DND-41 (cell line): Measurements from ENCODE around the gene RPL3.

ENCODE experiments used
- ATAC-seq: fragments of 200-7000 bp; cut with Tn5 transposase; 3 replicates; pipeline ENCODE4 v1.9.1; 2021; ENCODE audit warnings: low read depth; ENCODE audit not compliant: insufficient read depth
- DNase-seq: peaks from one replicate; pipeline ENCODE4 v3.0.0-alpha.2; 2020
- H2AFZ ChIP-seq: 2 replicates; pipeline ENCODE4 v1.6.0; 2012; ENCODE audit warnings: low read depth, low read length
- H3K27ac ChIP-seq: 2 replicates; pipeline ENCODE4 v1.5.1; 2012; ENCODE audit warnings: low read length, inconsistent platforms
- H3K27me3 ChIP-seq: fragments of 200-600 bp; sonication (generic); 2 replicates; pipeline ENCODE4 v1.6.0; 2012; ENCODE audit warnings: low read length, mild to moderate bottlenecking, inconsistent platforms; ENCODE audit not compliant: insufficient read depth, poor library complexity
- H3K36me3 ChIP-seq: 2 replicates; pipeline ENCODE4 v1.5.1; 2012; ENCODE audit warnings: low read length, inconsistent platforms; ENCODE audit not compliant: insufficient read depth
- H3K4me1 ChIP-seq: 2 replicates; pipeline ENCODE4 v1.5.1; 2012; ENCODE audit warnings: mild to moderate bottlenecking, low read length; ENCODE audit not compliant: insufficient read depth
- H3K4me2 ChIP-seq: 2 replicates; pipeline ENCODE4 v1.6.0; 2012; ENCODE audit warnings: mild to moderate bottlenecking, moderate library complexity, low read length, inconsistent platforms; ENCODE audit not compliant: insufficient read depth
- H3K4me3 ChIP-seq, 2 experiments: fragments of 200-600 bp in 1 of 2; shearing (Covaris generic) in 1 of 2; 2 replicates each; pipeline ENCODE4 v1.5.1; 2012 to 2016; ENCODE audit warnings: inconsistent platforms in 2 of 2, low read length in 2 of 2, mild to moderate bottlenecking in 2 of 2, low read depth in 1 of 2, moderate library complexity in 1 of 2
- H3K79me2 ChIP-seq: 2 replicates; pipeline ENCODE4 v1.6.0; 2012; ENCODE audit warnings: low read length, inconsistent platforms; ENCODE audit not compliant: insufficient read depth
- H3K9ac ChIP-seq: 2 replicates; pipeline ENCODE4 v1.6.0; 2012; ENCODE audit warnings: low read depth, mild to moderate bottlenecking, inconsistent platforms, low read length, moderate library complexity
- H3K9me3 ChIP-seq: 2 replicates; pipeline ENCODE4 v1.5.1; 2012; ENCODE audit warnings: low read length, moderate library complexity, mild to moderate bottlenecking, inconsistent platforms; ENCODE audit not compliant: insufficient read depth, severe bottlenecking
- H4K20me1 ChIP-seq: 2 replicates; pipeline ENCODE4 v1.6.0; 2012; ENCODE audit warnings: low read length; ENCODE audit not compliant: insufficient read depth
- EZH2 ChIP-seq: IDR thresholded peaks from 3 replicates; pipeline ENCODE4 v1.6.1; 2012; ENCODE audit warnings: borderline replicate concordance, low read depth, mild to moderate bottlenecking, moderate library complexity, low read length, inconsistent platforms; ENCODE audit not compliant: severe bottlenecking
- TF ChIP-seq, protein P1 (sequence below): IDR thresholded peaks from 2 replicates; pipeline ENCODE4 v1.5.1; 2012; ENCODE audit warnings: borderline replicate concordance, low read length, moderate library complexity, mild to moderate bottlenecking; ENCODE audit not compliant: poor library complexity, severe bottlenecking; ENCODE audit errors: extremely low read depth

The RPL3 gene

DNA sequence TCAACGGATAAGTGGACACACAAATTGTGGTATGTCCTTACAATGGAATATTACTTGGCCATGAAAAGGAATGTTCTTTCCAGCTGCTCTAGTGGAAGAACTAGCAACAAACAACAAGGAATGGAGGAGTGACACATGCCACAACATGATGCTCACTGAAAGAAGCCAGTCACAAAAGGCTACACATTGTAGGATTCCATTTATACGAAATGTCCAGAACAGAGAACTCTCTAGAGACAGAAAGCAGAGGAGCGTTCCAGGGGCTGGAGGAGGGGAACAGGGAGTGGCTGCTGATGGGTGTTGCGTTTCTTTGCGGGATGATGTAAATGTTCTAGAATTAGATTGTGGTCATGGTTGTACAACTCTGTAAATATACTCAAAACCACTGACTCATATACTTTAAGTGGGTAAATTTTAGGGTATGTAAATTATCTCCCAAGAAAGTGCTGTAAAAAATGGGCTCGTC, 42.2 kb downstream of the RPL3 start:
- TF ChIP-seq, protein P1, sequence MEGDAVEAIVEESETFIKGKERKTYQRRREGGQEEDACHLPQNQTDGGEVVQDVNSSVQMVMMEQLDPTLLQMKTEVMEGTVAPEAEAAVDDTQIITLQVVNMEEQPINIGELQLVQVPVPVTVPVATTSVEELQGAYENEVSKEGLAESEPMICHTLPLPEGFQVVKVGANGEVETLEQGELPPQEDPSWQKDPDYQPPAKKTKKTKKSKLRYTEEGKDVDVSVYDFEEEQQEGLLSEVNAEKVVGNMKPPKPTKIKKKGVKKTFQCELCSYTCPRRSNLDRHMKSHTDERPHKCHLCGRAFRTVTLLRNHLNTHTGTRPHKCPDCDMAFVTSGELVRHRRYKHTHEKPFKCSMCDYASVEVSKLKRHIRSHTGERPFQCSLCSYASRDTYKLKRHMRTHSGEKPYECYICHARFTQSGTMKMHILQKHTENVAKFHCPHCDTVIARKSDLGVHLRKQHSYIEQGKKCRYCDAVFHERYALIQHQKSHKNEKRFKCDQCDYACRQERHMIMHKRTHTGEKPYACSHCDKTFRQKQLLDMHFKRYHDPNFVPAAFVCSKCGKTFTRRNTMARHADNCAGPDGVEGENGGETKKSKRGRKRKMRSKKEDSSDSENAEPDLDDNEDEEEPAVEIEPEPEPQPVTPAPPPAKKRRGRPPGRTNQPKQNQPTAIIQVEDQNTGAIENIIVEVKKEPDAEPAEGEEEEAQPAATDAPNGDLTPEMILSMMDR: no peak
- no peak for TF ChIP-seq EZH2
- Histone ChIP-seq H3K9ac (no peak overlapping the region), H3K27ac (no peak overlapping the region), H3K4me3 (no peak overlapping the region), H3K79me2 (no peaks in the 10 kb centered on the region), H3K27me3 (peaks cover 3% of the 10 kb centered on the region), H3K4me1 (no peaks in the 10 kb centered on the region), H3K9me3 (peaks cover 2% of the 10 kb centered on the region), H2AFZ (no peak overlapping the region), H3K36me3 (no peaks in the 10 kb centered on the region), H3K4me2 (no peak overlapping the region), H4K20me1 (no peaks in the 10 kb centered on the region)
- no peak for DNase-seq
- no peak for ATAC-seq

DNA sequence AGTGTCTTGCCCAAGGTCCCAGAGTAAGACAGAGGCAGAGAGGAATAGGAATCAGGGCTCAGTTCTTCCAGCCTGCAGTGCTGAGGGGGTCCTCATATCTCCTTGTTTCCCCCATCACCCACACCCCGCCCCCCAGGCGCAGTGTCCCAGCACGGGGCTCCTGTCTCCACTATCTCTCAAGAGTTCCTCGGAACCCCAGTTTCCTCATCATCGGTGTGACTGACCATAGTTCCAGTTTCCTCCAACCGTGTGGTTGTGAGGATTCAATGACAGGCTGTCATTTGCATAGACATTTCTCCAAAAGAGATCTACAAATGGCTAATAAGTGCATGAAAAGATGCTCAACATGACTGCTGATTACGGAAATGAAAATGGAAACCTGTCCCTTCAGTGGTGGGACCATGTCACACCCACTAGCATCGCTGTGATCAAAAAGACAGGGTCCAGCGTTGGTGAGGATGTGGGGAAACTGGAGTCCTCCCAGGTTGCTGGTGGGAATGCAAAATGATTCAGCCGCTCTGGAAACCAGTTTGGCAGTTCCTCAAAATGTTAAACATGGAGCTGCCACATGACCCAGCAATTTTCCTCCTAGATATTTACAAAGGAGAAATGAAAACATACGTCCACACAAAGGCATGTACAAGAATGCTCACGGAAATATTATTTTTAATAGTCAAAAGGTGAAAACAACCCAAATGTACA, 42.8 kb downstream of the RPL3 start:
- Histone ChIP-seq H3K9ac (no peak overlapping the region), H3K4me3 (no peak overlapping the region), H3K36me3 (no peaks in the 10 kb centered on the region), H4K20me1 (no peaks in the 10 kb centered on the region), H3K9me3 (peaks cover 2% of the 10 kb centered on the region), H3K4me2 (no peak overlapping the region), H2AFZ (no peak overlapping the region), H3K79me2 (no peaks in the 10 kb centered on the region), H3K4me1 (no peaks in the 10 kb centered on the region), H3K27me3 (peaks cover 3% of the 10 kb centered on the region), H3K27ac (no peak overlapping the region)
- ATAC-seq: no peak
- DNase-seq: no peak
- TF ChIP-seq EZH2: no peak
- TF ChIP-seq, protein P1: no peak

- no peak overlapping the region for H3K4me3 ChIP-seq
- peaks cover 2% of the 10 kb centered on the region for H3K9me3 ChIP-seq
- ATAC-seq (no peak), DNase-seq (no peak)
- peaks cover 3% of the 10 kb centered on the region for H3K27me3 ChIP-seq
- no peak overlapping the region for H3K27ac ChIP-seq
- H3K36me3 ChIP-seq: no peaks in the 10 kb centered on the region
- H3K79me2 ChIP-seq: no peaks in the 10 kb centered on the region
- H3K4me1 ChIP-seq: no peaks in the 10 kb centered on the region
- H3K9ac ChIP-seq: no peak overlapping the region
- H2AFZ ChIP-seq: no peak overlapping the region
- TF ChIP-seq, protein P1: no peak
- TF ChIP-seq EZH2: no peak
- H3K4me2 ChIP-seq: no peak overlapping the region
- H4K20me1 ChIP-seq: no peaks in the 10 kb centered on the region
Observed at GRCh38 chr22:39275814-39276439, 43.5 kb downstream of the RPL3 start.
